Omental fat pad (tissue), 4 donors: ENCODE data around the gene ZGPAT. TPM values are rescaled to one million over a fixed set of nuclear protein-coding genes. Genes with fewer than 3 reads are reported as not detected.

Experiments used
- ATAC-seq: fragments of 150-250 bp; one replicate; pipeline ENCODE4 v1.9.1; 2016; ENCODE audit warnings: mild to moderate bottlenecking, moderate library complexity; ENCODE audit not compliant: low FRiP score
- DNase-seq: peaks from one replicate; pipeline ENCODE4 v3.0.0-alpha.2; 2019; ENCODE audit warnings: low spot score
- total RNA-seq, 4 donors: library from RNA; depleted of rRNA; stranded (reverse); fragments of >200 nt; gene quantifications; one replicate each; pipeline ENCODE4 v1.1.0, GENCODE V29; 2016
- TF ChIP-seq, protein P1 (sequence below), 3 donors: fragments of 450-650 bp; IDR thresholded peaks; one replicate each; pipeline ENCODE4 v1.5.1; 2016 to 2017; ENCODE audit warnings: antibody characterized with exemption in 3 of 3, mild to moderate bottlenecking in 3 of 3, moderate library complexity in 2 of 3

The ZGPAT gene
- total RNA-seq, 4 donors from 2014 or later: 13.2 to 34.5 (median 20.6) TPM

DNA sequence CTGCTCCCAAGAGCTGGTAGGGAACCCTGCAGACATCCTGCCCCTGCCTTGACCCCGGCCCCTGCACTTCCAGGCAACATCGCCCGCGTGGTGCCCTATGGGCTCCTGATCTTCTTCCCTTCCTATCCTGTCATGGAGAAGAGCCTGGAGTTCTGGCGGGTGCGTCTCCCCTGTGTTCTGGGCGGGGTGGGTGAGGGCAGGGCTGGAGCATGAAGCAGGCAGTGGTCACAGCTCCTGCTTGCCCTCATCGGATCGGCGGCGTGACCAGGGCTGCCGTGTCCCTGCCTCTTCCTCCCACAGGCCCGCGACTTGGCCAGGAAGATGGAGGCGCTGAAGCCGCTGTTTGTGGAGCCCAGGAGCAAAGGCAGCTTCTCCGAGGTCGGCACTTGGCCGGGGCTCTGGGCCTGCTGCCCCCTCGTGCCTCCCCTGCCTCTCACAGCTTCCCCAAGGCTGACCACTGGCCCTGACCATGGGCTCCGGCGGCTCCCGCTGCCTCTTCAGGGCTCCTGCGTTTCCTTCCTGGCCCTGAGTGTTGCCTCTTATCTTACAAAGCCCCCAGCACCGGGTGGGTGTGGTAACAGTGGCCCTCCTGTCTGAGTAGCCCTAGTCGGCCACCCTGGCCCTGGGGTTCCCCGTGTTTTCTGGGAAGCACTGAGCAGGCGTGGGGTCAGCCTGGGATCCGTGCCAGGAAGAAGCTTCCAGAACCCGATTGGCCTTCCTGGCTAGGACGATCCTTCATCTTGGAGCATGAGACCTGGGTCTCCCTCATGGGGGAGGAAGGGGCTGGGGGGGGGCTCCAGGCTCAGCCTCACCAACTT, 19.4 kb upstream of the ZGPAT start:
- ATAC-seq (no peak), DNase-seq (no peak)
- TF ChIP-seq, protein P1, sequence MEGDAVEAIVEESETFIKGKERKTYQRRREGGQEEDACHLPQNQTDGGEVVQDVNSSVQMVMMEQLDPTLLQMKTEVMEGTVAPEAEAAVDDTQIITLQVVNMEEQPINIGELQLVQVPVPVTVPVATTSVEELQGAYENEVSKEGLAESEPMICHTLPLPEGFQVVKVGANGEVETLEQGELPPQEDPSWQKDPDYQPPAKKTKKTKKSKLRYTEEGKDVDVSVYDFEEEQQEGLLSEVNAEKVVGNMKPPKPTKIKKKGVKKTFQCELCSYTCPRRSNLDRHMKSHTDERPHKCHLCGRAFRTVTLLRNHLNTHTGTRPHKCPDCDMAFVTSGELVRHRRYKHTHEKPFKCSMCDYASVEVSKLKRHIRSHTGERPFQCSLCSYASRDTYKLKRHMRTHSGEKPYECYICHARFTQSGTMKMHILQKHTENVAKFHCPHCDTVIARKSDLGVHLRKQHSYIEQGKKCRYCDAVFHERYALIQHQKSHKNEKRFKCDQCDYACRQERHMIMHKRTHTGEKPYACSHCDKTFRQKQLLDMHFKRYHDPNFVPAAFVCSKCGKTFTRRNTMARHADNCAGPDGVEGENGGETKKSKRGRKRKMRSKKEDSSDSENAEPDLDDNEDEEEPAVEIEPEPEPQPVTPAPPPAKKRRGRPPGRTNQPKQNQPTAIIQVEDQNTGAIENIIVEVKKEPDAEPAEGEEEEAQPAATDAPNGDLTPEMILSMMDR (IDR thresholded peaks at IDR 0.05): no peak

DNA sequence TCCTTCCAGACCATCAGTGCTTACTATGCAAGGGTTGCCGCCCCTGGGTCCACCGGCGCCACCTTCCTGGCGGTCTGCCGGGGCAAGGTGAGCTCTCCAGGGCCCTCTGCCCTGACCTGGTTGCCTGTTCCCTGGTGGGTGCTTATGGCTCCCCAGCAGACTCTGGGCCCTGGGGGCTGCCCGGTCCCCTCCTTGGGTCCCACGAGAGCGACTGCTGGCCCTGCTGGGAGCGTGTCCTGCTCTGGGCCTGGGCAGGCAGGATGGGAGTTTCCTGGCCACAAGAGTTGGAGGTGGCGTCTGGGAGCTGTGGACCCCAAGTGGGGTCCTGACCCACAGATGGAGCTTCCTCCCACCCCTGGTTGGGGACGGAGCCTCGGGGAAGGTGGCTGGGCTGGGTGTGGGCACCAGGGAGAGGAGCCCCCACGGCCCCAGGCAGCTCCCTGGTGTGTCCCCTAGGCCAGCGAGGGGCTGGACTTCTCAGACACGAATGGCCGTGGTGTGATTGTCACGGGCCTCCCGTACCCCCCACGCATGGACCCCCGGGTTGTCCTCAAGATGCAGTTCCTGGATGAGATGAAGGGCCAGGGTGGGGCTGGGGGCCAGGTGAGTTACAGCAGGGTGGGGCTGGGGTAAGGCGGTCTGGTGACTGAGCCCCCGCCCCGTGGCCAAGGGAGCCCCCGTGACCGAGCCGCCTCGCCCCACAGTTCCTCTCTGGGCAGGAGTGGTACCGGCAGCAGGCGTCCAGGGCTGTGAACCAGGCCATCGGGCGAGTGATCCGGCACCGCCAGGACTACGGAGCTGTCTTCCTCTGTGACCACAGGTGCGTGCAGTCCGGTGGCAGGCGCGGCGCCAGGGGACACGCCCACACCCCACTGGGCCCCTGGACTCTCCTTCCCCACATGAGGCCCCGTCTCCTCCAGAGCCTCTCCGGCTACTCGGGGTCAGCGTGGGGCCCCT, 18.5 kb upstream of the ZGPAT start:
- TF ChIP-seq, protein P1 (IDR thresholded peaks at IDR 0.05): no peak
- ATAC-seq (no peak), DNase-seq (no peak)

DNA sequence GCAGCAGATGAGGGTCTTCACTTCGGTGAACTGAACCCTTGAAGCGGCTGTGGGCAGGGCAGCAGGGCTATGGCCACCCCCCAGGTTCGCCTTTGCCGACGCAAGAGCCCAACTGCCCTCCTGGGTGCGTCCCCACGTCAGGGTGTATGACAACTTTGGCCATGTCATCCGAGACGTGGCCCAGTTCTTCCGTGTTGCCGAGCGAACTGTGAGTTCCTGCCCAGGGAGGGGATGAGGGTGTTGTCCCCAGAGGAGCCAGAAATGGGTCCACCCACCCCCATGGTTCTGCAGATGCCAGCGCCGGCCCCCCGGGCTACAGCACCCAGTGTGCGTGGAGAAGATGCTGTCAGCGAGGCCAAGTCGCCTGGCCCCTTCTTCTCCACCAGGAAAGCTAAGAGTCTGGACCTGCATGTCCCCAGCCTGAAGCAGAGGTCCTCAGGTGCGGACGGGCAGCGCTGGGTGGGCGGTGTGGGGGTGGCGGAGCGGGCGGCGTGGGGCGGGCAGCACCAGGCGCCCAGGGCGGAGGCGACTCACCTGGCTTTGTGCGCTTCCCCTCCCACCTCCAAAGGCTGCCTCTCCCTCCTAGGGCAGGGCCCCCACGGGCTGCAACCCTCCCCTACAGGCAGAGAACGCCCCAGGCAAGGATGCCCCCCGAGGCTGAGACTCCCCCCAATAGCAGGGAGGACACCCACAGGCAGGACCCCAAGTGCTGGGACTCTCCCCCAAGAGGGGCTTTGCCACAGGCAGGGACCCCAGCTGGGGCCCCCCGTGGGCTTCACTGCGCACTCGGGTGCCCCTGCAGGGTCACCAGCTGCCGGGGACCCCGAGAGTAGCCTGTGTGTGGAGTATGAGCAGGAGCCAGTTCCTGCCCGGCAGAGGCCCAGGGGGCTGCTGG, 17.6 kb upstream of the ZGPAT start:
- ATAC-seq (no peak), DNase-seq (no peak)
- TF ChIP-seq, protein P1 (IDR thresholded peaks at IDR 0.05): no peak

DNA sequence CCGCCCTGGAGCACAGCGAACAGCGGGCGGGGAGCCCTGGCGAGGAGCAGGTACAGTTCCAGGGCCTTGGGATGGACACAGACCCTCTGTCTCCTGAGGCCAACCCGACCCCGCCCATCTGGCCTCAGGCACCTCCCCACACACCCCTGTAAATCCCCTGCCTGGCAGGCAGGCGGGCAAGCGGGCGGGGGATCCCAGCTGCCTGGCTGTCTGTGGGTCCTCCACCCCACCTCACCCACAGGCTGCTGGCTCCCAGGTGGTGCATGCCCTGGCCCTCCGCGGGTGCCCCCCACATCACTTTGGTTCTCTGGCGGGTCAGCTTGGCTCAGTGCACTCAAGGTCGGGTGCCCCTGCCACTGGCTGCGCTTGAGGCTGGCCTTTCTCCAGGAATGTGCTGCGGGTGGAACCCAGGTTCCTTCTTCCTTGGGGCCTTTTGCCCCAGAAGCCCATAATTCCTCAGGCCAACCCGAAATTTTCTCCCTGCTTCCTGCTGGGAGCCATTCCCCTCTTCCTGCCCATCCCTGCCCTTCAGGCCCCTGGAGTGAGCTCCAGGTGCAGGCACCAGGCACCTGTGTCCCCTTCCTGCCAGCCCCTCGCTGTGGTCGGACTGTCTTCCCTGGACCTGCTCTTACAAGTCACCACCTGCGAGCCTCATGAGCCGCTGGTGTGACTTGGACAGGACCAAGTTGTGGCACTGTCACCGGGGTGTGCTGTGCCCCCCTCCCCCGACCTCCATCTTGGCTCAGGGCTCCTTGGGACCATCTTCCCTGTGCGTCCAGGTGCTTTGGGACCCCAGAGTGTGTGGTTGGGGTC, 16.7 kb upstream of the ZGPAT start:
- TF ChIP-seq, protein P1 (IDR thresholded peaks at IDR 0.05): no peak
- no peak for ATAC-seq
- DNase-seq: no peak

DNA sequence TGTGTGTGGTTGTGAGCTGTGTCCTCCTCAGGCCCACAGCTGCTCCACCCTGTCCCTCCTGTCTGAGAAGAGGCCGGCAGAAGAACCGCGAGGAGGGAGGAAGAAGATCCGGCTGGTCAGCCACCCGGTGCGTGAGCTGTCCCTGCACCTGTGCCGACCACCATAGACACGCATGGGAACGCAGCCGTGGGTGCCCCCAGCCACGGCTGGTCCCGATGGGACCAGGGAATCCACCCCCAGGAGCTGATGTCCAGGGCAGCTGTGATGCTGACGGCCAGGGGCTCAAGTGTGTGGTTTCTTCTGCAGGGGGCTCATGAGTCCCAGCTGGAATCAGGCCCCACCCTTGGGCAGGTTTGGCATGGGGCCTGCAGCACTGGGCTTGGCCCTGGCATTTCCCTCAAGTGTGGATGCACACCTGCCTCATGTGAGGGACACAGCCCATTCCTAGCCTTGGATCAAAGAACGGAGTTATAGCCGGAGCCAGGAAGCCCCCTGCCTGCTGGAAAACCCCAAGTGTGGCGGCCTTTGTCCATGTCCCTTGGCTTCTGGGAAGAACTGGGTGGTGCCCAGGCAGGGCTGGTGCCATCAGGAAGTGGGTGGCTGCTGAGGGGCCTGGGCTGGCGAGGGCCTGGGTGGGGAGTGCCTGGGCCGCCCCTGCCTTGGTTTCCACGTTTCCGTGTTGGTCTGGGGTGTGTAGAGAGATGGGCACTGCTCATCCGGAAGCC, 16.0 kb upstream of the ZGPAT start:
- DNase-seq (no peak), ATAC-seq (no peak)
- TF ChIP-seq, protein P1 (IDR thresholded peaks at IDR 0.05): no peak
